Endometrial microvascular endothelial cells (primary cell): ENCODE results near the gene NBEA. TPM values are rescaled to one million over a fixed set of nuclear protein-coding genes. Genes with fewer than 3 reads are reported as not detected.

Source experiments
- in situ Hi-C: cut with HindIII; loops from 2 replicates; pipeline ENCODE4 v1.10.0; 2017; ENCODE audit warnings: low sequenced_read_pairs, low pct_unique_long_range_greater_than_20kb; ENCODE audit errors: inconsistent ontology term
- total RNA-seq: library from RNA; depleted of rRNA; stranded (reverse); fragments of >200 nt; gene quantifications from one replicate; pipeline ENCODE4 v1.2.3, GENCODE V29; 2015; ENCODE audit errors: inconsistent ontology term

Gene NBEA
- total RNA-seq, 1 donor from 2014 or later, result 1.3 TPM

GRCh38 chr13:35720690-35721554, 778.9 kb downstream of the NBEA start:
- in situ Hi-C loops, result no loop called here
